Neuronal stem cell (in vitro differentiated cells): ENCODE measurements around the gene JPH4.
A peak's percentile ranks its signal among the peaks of the same experiment; 100 is the strongest.

ENCODE experiments used
- DNase-seq: peaks from one replicate; pipeline ENCODE4 v3.0.0-alpha.2; 2013; ENCODE audit warnings: low spot score
- H2AFZ ChIP-seq: one replicate; pipeline ENCODE4 v1.6.1; 2013; ENCODE audit warnings: mild to moderate bottlenecking, low read length, inconsistent platforms
- H2AK5ac ChIP-seq: 2 replicates; pipeline ENCODE4 v1.6.1; 2013; ENCODE audit warnings: low read depth, mild to moderate bottlenecking, inconsistent platforms, low read length, moderate library complexity, mixed read lengths
- H2BK120ac ChIP-seq: 2 replicates; pipeline ENCODE4 v1.6.1; 2013; ENCODE audit warnings: low read depth, mild to moderate bottlenecking, inconsistent platforms, low read length, moderate library complexity, mixed read lengths
- H2BK12ac ChIP-seq: one replicate; pipeline ENCODE4 v1.6.1; 2013; ENCODE audit warnings: low read length, inconsistent platforms
- H2BK15ac ChIP-seq: 2 replicates; pipeline ENCODE4 v1.6.1; 2013; ENCODE audit warnings: mild to moderate bottlenecking, low read length, inconsistent platforms, mixed read lengths
- H2BK5ac ChIP-seq: one replicate; pipeline ENCODE4 v1.6.1; 2013; ENCODE audit warnings: inconsistent platforms, mild to moderate bottlenecking, low read length, moderate library complexity
- H3K14ac ChIP-seq: one replicate; pipeline ENCODE4 v1.6.1; 2013; ENCODE audit warnings: low read length, inconsistent platforms
- H3K18ac ChIP-seq: 2 replicates; pipeline ENCODE4 v1.6.1; 2013; ENCODE audit warnings: low read length, inconsistent platforms
- H3K23ac ChIP-seq: 2 replicates; pipeline ENCODE4 v1.6.1; 2013; ENCODE audit warnings: low read depth, mild to moderate bottlenecking, mixed read lengths, low read length, inconsistent platforms; ENCODE audit not compliant: poor library complexity
- H3K27ac ChIP-seq: replicated peaks from 3 replicates; pipeline ENCODE4 v1.5.1; 2013; ENCODE audit warnings: low read length, inconsistent platforms
- H3K27me3 ChIP-seq, 3 experiments: 2 replicates each; pipeline ENCODE4 v1.6.1; 2013; ENCODE audit warnings: low read length in 3 of 3, mild to moderate bottlenecking in 2 of 3, inconsistent platforms in 1 of 3, low read depth in 1 of 3, mixed read lengths in 1 of 3, moderate library complexity in 1 of 3; ENCODE audit not compliant: control insufficient read depth in 3 of 3, insufficient read depth in 3 of 3
- H3K36me3 ChIP-seq, 2 donors: replicated peaks in 1 of 2; 2 replicates each; pipeline ENCODE4 v1.6.1; 2013; ENCODE audit warnings: low read length in 2 of 2; ENCODE audit not compliant: control insufficient read depth in 2 of 2, insufficient read depth in 2 of 2
- H3K4ac ChIP-seq: 2 replicates; pipeline ENCODE4 v1.6.1; 2013; ENCODE audit warnings: inconsistent platforms, mild to moderate bottlenecking, low read length, moderate library complexity
- H3K4me1 ChIP-seq, 2 donors: 1 replicate in 1 of 2; 2 replicates in 1 of 2; pipeline ENCODE4 v1.6.1; 2013; ENCODE audit warnings: low read length in 2 of 2, low read depth in 1 of 2; ENCODE audit not compliant: control insufficient read depth in 2 of 2, insufficient read depth in 1 of 2
- H3K4me2 ChIP-seq: one replicate; pipeline ENCODE4 v1.6.1; 2013; ENCODE audit warnings: mild to moderate bottlenecking, low read length, inconsistent platforms; ENCODE audit not compliant: insufficient read depth, poor library complexity, severe bottlenecking
- H3K4me3 ChIP-seq, 2 donors: 2 replicates each; pipeline ENCODE4 v1.5.1; 2013; ENCODE audit warnings: low read length in 2 of 2, mild to moderate bottlenecking in 2 of 2, inconsistent platforms in 1 of 2, moderate library complexity in 1 of 2
- H3K79me1 ChIP-seq: one replicate; pipeline ENCODE4 v1.6.1; 2013; ENCODE audit warnings: low read depth, mild to moderate bottlenecking, inconsistent platforms, low read length, moderate library complexity
- H3K9ac ChIP-seq: one replicate; pipeline ENCODE4 v1.6.1; 2013; ENCODE audit warnings: mild to moderate bottlenecking, low read depth, low read length, inconsistent platforms; ENCODE audit not compliant: poor library complexity
- H3K9me3 ChIP-seq, 2 donors: replicated peaks in 1 of 2; 2 replicates each; pipeline versions ENCODE3 to v1.6.1; 2013; ENCODE audit warnings: low read length in 2 of 2, mild to moderate bottlenecking in 2 of 2, inconsistent platforms in 1 of 2, low read depth in 1 of 2, mixed read lengths in 1 of 2, moderate library complexity in 1 of 2; ENCODE audit not compliant: control insufficient read depth in 2 of 2, insufficient read depth in 1 of 2
- H4K8ac ChIP-seq: one replicate; pipeline ENCODE4 v1.6.1; 2013; ENCODE audit warnings: low read depth, mild to moderate bottlenecking, inconsistent platforms, low read length, moderate library complexity
- H4K91ac ChIP-seq: one replicate; pipeline ENCODE4 v1.6.1; 2013; ENCODE audit warnings: low read length, low read depth, mild to moderate bottlenecking, inconsistent platforms; ENCODE audit not compliant: poor library complexity
- WGBS, 2 donors: extraction: QIAGEN DNeasy Blood & Tissue Kit; methylation state at CpG; one replicate each; pipeline ENCODE4 v1.1.7; 2013; ENCODE audit warnings: missing lambda C conversion rate in 2 of 2, mixed read lengths in 1 of 2; ENCODE audit not compliant: insufficient read length in 2 of 2, insufficient replicate concordance in 1 of 2; ENCODE audit errors: extremely low coverage in 2 of 2; 5-methylcytosine and 5-hydroxymethylcytosine counted together

JPH4 gene

DNA sequence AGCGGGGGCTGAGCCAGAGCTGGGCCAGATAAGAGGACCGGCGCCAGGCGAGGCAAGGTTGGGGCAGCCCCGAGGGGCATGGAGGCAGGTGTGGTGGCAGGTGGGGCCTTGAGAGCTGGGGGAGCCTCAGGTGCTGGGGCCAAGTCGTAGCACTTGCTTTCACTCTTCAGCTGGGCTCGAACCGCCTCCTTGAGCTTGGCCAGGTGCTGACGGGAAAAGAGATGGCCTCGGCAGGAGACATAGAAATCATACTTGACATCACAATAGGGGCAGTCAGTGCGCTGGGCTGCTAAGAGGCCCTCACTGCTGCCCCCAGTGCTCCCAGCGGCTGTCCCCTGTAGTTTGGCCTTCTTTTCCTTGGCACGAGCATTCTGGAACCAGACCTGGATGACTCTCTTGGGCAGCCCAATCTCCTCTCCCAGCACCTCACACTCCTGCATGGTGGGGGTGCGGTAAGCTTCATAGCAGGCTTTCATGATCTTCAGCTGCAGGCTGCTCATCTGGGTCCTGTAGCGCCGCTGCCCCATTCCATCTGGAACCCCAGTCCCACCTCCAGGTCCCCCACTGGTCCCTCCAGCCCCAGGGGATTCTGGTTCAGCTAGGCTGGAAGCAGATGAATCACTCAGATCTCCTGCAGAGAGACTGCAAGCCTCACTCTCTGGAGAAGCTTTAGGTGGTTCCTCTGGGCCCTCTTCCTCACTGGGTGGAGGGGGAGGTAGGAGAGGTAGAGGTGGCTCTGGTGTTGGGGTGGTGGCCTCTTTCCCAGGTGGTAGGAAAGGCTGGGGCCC is 55.2 kb downstream of the JPH4 start:
- Histone ChIP-seq H3K36me3 (peaks cover 15 to 23% of the 10 kb centered on the region in 2 donors), H2AFZ (no peak overlapping the region), H4K8ac (no peak overlapping the region), H3K4me2 (no peak overlapping the region), H2BK15ac (no peak overlapping the region), H2AK5ac (no peak overlapping the region), H2BK12ac (no peak overlapping the region), H3K23ac (no peak overlapping the region), H3K18ac (no peak overlapping the region), H3K27me3 (no peaks in the 10 kb centered on the region), H3K4me1 (peaks cover 0 to 8% of the 10 kb centered on the region in 2 donors), H3K9me3 (no peaks in the 10 kb centered on the region), H3K4ac (no peak overlapping the region), H3K79me1 (no peaks in the 10 kb centered on the region), H3K4me3 (no peak overlapping the region), H3K27ac (no peak overlapping the region), H4K91ac (no peak overlapping the region), H3K9ac (no peak overlapping the region), H2BK5ac (peak overlapping the region; percentile 20), H2BK120ac (no peak overlapping the region), H3K14ac (no peak overlapping the region)
- WGBS, 2 donors: no CpG with 5 or more reads among the region's 16 CpGs
- no peak for DNase-seq

DNA sequence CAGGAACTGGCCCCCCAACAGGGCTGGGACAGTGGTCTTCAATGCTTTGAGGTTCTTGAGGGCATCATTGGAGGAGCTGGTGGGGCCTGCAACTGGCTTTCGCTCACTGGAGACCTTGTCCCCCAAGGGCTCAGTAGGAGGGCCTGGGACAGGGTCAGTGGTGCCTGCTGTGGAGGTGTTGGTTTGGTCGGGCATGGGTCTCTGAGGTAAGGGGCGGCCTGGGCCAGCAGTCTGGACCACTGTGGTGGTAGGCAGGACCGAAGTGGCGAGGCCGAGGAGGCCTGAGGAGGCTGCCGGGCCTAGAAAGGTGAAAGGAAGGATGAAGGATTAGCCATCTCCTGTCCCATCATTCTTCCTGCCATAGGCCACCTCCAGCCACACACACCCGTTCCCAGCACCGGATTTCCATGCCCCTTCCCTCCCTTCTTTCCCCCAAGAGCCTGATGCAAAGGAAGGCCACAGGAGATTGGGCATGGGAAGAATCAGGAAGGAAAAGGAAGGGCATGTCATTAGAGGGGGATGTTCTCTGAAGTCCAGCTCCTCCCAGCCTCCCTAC is 55.9 kb downstream of the JPH4 start:
- H3K4ac ChIP-seq: no peak overlapping the region
- H2BK15ac ChIP-seq: no peak overlapping the region
- no peak overlapping the region for H2BK120ac ChIP-seq
- no peak overlapping the region for H3K4me2 ChIP-seq
- no peak overlapping the region for H2BK12ac ChIP-seq
- no peaks in the 10 kb centered on the region for H3K79me1 ChIP-seq
- H3K18ac ChIP-seq: no peak overlapping the region
- no peak overlapping the region for H4K8ac ChIP-seq
- H3K4me3 ChIP-seq: no peak overlapping the region
- H3K36me3 ChIP-seq: peaks cover 15 to 19% of the 10 kb centered on the region in 2 donors
- H3K23ac ChIP-seq: no peak overlapping the region
- no peak overlapping the region for H3K14ac ChIP-seq
- whole genome bisulfite sequencing, 2 donors: no CpG with 5 or more reads among the region's 9 CpGs
- H4K91ac ChIP-seq: no peak overlapping the region
- no peaks in the 10 kb centered on the region for H3K9me3 ChIP-seq
- H3K27ac ChIP-seq: no peak overlapping the region
- H3K9ac ChIP-seq: no peak overlapping the region
- H3K4me1 ChIP-seq: peaks cover 0 to 6% of the 10 kb centered on the region in 2 donors
- DNase-seq: no peak
- no peak overlapping the region for H2AK5ac ChIP-seq
- no peaks in the 10 kb centered on the region for H3K27me3 ChIP-seq
- H2AFZ ChIP-seq: no peak overlapping the region
- H2BK5ac ChIP-seq: no peak overlapping the region

DNA sequence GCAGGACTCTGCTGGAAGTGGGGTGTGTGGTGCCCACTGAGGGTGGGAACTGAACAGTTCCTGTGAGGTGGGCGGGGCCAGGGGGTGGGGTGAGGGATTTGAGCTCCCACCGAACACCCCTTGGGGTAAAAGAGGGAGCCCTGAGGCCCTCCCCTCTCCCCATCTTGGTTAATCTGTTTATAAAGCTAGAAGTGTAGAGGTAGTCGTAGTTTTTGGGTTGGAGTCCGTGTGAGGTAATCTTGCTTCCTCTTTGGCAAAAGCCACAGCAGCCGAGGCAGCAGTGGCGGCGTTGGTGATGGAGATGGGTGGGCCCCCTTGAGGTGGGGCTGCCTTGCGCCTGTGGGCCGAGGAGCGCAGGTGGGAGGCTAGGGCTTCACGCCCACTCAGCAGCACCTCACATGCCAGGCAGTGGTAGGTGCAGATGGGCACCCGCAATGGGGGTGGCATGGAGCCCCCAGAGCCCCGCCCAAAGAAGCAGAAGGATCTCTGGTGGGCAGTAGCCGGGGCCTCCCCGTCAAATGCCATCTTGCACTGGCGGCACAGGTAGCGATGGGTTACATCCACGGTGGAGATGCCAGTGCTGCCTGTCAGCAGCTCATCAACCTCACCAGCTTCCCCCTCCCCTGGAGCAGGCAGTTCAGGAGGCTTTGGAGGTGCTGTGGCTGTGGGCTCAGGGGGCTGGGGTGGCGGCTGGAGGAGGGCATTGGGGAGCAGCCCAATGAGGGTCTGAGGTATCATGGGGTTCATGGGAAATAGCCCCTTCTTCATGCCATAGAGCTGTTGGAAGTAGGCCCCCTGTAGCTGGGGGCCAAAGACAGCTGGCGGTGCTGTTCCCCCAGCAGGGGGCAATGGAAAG is 56.6 kb downstream of the JPH4 start:
- no peaks in the 10 kb centered on the region for H3K79me1 ChIP-seq
- H3K4me3 ChIP-seq: no peak overlapping the region
- H4K8ac ChIP-seq: no peak overlapping the region
- H4K91ac ChIP-seq: no peak overlapping the region
- H3K4me2 ChIP-seq: no peak overlapping the region
- no peak overlapping the region for H3K9ac ChIP-seq
- H3K4me1 ChIP-seq: peaks cover 0 to 6% of the 10 kb centered on the region in 2 donors
- H3K23ac ChIP-seq: no peak overlapping the region
- H2BK120ac ChIP-seq: no peak overlapping the region
- WGBS, 2 donors: no CpG with 5 or more reads among the region's 20 CpGs
- H2AK5ac ChIP-seq: no peak overlapping the region
- DNase-seq: no peak
- H3K18ac ChIP-seq: no peak overlapping the region
- no peaks in the 10 kb centered on the region for H3K27me3 ChIP-seq
- no peak overlapping the region for H2AFZ ChIP-seq
- peaks cover 15 to 16% of the 10 kb centered on the region in 2 donors for H3K36me3 ChIP-seq
- no peak overlapping the region for H3K27ac ChIP-seq
- no peaks in the 10 kb centered on the region for H3K9me3 ChIP-seq
- H2BK15ac ChIP-seq: no peak overlapping the region
- no peak overlapping the region for H3K4ac ChIP-seq
- no peak overlapping the region for H2BK5ac ChIP-seq
- H3K14ac ChIP-seq: no peak overlapping the region
- no peak overlapping the region for H2BK12ac ChIP-seq
